ENCODE results near the gene BLM.
"Not testable (repeated sequence)": the region's sequence is repeated elsewhere in the genome, so short reads cannot be mapped to it uniquely, and the experiment has no call there.

The BLM gene

GRCh38 chr15:90840157-90840855 lies 123.2 kb downstream of the BLM start:
- DNase-seq (ENCODE audit: low read depth) = no peak
- H3K4me1 ChIP-seq (ENCODE audit: control insufficient read depth, insufficient read depth, low read length) = peaks cover 6% of the 10 kb centered on the region
- H3K9me3 ChIP-seq (ENCODE audit: control insufficient read depth, low read length) = no peaks in the 10 kb centered on the region
- H3K9ac ChIP-seq (ENCODE audit: low read length) = no peak overlapping the region
- H3K4me3 ChIP-seq (ENCODE audit: low read length) = no peak overlapping the region
- H3K36me3 ChIP-seq (ENCODE audit: control insufficient read depth, insufficient read depth, low read length, severe bottlenecking) = no peaks in the 10 kb centered on the region
- H3K27me3 ChIP-seq (replicated peaks; ENCODE audit: control insufficient read depth, insufficient read depth, low read length) = peaks cover 4% of the 10 kb centered on the region

DNA sequence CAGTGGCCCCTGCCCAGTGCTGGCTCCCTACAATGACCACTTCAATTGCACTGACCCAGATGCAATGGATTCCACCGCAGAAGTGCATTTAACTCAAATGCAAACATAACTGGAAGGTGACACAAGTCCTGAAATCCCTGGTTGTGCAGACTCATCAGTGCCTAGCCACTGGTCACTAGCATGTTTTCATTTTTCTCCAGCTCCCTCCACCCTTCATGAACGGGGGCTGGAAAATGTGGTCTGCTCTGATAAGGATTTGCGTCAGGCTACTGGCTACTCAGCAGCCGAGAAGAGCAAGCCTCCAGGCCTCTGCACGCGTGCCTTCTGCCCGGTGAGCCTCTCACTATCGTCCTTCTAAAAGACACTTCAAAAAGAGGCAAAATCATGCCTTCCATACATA lies 123.8 kb downstream of the BLM start:
- peaks cover 9% of the 10 kb centered on the region for H3K4me1 ChIP-seq (ENCODE audit: control insufficient read depth, insufficient read depth, low read length)
- H3K27me3 ChIP-seq (replicated peaks; ENCODE audit: control insufficient read depth, insufficient read depth, low read length) = peaks cover 4% of the 10 kb centered on the region
- H3K9me3 ChIP-seq (ENCODE audit: control insufficient read depth, low read length) = no peaks in the 10 kb centered on the region
- no peak for DNase-seq (ENCODE audit: low read depth)
- H3K36me3 ChIP-seq (ENCODE audit: control insufficient read depth, insufficient read depth, low read length, severe bottlenecking) = no peaks in the 10 kb centered on the region
- no peak overlapping the region for H3K4me3 ChIP-seq (ENCODE audit: low read length)
- H3K9ac ChIP-seq (ENCODE audit: low read length) = no peak overlapping the region

DNA sequence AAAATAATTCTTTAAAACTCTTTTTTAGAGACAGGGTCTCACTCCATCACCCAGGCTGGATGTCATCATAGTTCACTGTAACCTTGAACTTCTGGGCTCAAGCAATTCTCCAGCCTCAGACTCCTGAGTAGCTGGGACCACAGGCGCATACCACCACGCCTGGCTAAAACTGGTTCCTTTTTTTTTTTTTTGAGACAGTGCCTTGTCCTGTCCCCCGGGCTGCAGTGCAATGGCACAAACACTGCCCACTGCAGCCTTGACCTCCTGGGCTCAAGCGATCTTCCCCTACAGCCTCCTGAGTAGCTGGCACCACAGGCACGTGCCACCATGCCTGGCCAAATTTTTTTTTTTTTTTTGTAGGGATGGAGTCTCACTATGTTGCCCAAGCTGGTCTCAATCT lies 127.5 kb downstream of the BLM start:
- peaks cover 7% of the 10 kb centered on the region for H3K4me1 ChIP-seq (ENCODE audit: control insufficient read depth, insufficient read depth, low read length)
- H3K36me3 ChIP-seq (ENCODE audit: control insufficient read depth, insufficient read depth, low read length, severe bottlenecking) = no peaks in the 10 kb centered on the region
- H3K9me3 ChIP-seq (ENCODE audit: control insufficient read depth, low read length) = no peaks in the 10 kb centered on the region
- no peak for DNase-seq (ENCODE audit: low read depth)
- H3K4me3 ChIP-seq (ENCODE audit: low read length) = no peak overlapping the region
- H3K27me3 ChIP-seq (replicated peaks; ENCODE audit: control insufficient read depth, insufficient read depth, low read length) = peaks cover 4% of the 10 kb centered on the region
- no peak overlapping the region for H3K9ac ChIP-seq (ENCODE audit: low read length)

DNA sequence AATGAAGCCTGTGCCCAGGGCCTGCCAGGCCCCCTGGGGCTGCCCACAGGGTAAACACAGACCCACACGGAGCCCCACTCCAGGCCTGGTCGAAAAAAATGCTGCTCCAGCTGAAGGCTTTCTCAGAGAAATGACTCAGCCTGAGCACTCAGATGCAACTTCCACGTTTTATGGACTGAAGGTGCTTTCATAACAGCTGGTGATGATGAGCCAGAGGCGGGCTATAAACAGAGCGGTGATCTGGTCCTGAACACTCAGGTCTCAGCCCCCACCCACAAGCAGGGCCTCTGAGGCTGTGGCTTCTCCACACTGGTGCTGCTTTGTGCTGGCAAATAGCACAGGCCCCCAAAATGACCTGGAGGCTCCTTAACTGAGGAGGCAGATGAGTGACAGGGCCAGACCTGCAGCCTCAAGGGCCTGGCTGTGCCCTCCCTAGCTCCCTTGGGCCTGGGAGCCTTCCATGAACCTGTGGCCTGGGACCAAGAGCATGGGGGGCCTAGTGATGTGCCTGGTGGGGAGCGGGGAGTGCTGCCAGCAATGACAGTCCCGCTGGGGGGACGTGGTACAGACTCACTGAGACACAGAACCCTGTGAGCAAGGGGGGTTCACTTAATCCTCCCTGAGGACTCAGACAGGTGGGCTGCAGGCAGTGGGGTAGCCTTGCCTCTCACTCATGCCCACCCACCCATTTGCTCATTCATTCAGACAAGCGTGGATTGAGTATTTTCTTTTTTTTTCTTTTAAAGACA lies 128.2 kb downstream of the BLM start:
- Histone ChIP-seq H3K27me3 (replicated peaks; ENCODE audit: control insufficient read depth, insufficient read depth, low read length) (peaks cover 4% of the 10 kb centered on the region), H3K9me3 (ENCODE audit: control insufficient read depth, low read length) (no peaks in the 10 kb centered on the region), H3K9ac (ENCODE audit: low read length) (no peak overlapping the region), H3K4me3 (ENCODE audit: low read length) (no peak overlapping the region), H3K4me1 (ENCODE audit: control insufficient read depth, insufficient read depth, low read length) (peaks cover 7% of the 10 kb centered on the region), H3K36me3 (ENCODE audit: control insufficient read depth, insufficient read depth, low read length, severe bottlenecking) (no peaks in the 10 kb centered on the region)
- peak; percentile 77 for DNase-seq (ENCODE audit: low read depth)

DNA sequence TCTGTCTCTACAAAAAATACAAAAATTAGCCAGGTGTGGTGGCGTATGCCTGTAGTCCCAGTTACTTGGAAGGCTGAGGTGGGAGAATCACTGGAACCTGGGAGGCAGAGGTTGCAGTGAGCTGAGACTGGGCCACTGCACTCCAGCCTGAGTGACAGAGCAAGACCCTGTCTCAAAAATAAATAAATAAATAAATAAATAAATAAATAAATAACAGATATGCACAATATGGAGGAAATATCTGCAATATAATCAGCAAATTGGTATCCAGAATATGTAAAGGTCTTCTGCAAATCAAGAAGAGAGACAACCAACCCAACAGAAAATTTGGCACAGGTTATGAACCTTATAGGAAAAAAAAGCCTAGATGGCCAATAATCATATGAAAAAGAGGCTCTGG lies 132.3 kb downstream of the BLM start:
- not testable (repeated sequence) for H3K4me1 ChIP-seq (ENCODE audit: control insufficient read depth, insufficient read depth, low read length); H3K9me3 ChIP-seq (ENCODE audit: control insufficient read depth, low read length); H3K9ac ChIP-seq (ENCODE audit: low read length); DNase-seq (ENCODE audit: low read depth); H3K27me3 ChIP-seq (replicated peaks; ENCODE audit: control insufficient read depth, insufficient read depth, low read length); H3K36me3 ChIP-seq (ENCODE audit: control insufficient read depth, insufficient read depth, low read length, severe bottlenecking); H3K4me3 ChIP-seq (ENCODE audit: low read length)

DNA sequence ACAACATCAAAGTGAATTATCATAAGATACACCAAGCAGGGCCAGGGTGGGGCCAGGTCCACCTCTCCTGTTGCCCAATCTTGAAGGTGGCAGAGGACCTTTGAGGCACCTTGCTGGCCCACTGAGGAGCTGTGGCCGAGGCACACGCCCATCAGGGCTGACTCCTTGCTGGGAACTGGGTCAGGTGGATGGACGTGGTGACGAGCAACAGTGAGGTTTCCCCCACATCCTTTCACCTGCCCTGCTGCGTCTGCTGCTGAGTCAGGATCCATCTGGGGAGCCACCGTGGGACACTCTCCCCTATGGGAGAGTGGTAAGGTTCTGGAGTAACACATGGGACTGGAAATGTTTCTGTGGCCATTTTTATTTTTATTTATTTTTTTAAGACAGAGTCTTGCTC lies 134.0 kb downstream of the BLM start:
- DNase-seq (ENCODE audit: low read depth) = no peak
- H3K4me3 ChIP-seq (ENCODE audit: low read length) = no peak overlapping the region
- H3K9ac ChIP-seq (ENCODE audit: low read length) = no peak overlapping the region
- no peaks in the 10 kb centered on the region for H3K27me3 ChIP-seq (replicated peaks; ENCODE audit: control insufficient read depth, insufficient read depth, low read length)
- H3K4me1 ChIP-seq (ENCODE audit: control insufficient read depth, insufficient read depth, low read length) = no peaks in the 10 kb centered on the region
- no peaks in the 10 kb centered on the region for H3K36me3 ChIP-seq (ENCODE audit: control insufficient read depth, insufficient read depth, low read length, severe bottlenecking)
- no peaks in the 10 kb centered on the region for H3K9me3 ChIP-seq (ENCODE audit: control insufficient read depth, low read length)

DNA sequence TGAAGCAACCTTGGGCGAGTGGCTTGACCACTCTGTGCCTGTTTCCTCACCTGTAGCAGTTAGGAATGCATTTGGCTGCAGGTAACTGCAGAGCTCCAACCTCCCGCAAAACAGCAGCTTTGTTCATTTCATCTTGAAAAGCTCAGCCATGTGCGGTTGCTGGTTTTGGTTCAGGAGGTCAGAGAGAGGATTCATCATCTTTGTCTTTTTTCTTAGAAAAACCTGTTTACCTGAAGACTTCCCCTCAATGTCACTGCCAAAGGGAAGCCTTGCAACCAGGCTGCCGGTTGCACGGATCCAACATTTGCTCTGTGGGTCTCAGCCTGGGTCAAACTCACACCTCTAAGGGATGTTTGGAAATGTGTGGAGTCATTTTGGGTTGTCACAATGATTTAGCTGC lies 134.8 kb downstream of the BLM start:
- Histone ChIP-seq H3K4me3 (ENCODE audit: low read length) (no peak overlapping the region), H3K9me3 (ENCODE audit: control insufficient read depth, low read length) (no peaks in the 10 kb centered on the region), H3K36me3 (ENCODE audit: control insufficient read depth, insufficient read depth, low read length, severe bottlenecking) (no peaks in the 10 kb centered on the region), H3K9ac (ENCODE audit: low read length) (no peak overlapping the region), H3K27me3 (replicated peaks; ENCODE audit: control insufficient read depth, insufficient read depth, low read length) (no peaks in the 10 kb centered on the region), H3K4me1 (ENCODE audit: control insufficient read depth, insufficient read depth, low read length) (no peaks in the 10 kb centered on the region)
- no peak for DNase-seq (ENCODE audit: low read depth)

DNA sequence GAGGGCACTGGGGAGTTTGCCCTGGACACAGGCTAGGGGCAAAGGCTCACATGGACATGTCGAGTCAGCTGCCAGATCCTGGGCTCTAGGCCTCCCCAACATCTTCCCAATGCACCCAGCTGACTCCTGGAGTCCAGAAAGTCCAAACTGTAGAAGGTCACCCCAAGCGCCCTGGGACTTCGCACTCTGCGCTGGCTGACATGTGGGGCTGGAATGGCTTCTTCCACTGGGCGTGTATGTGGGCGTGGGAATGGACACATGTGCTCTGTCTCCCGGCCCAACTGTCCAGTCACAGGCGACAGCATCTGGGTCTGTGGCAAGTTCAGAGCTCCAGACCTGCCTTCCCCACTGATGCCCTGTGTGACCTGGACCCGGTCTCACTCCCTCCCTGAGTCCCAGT lies 138.0 kb downstream of the BLM start:
- Histone ChIP-seq H3K4me1 (ENCODE audit: control insufficient read depth, insufficient read depth, low read length) (peaks cover 8% of the 10 kb centered on the region), H3K4me3 (ENCODE audit: low read length) (no peak overlapping the region), H3K27me3 (replicated peaks; ENCODE audit: control insufficient read depth, insufficient read depth, low read length) (no peaks in the 10 kb centered on the region), H3K9me3 (ENCODE audit: control insufficient read depth, low read length) (no peaks in the 10 kb centered on the region), H3K9ac (ENCODE audit: low read length) (no peak overlapping the region), H3K36me3 (ENCODE audit: control insufficient read depth, insufficient read depth, low read length, severe bottlenecking) (no peaks in the 10 kb centered on the region)
- DNase-seq (ENCODE audit: low read depth) = no peak

DNA sequence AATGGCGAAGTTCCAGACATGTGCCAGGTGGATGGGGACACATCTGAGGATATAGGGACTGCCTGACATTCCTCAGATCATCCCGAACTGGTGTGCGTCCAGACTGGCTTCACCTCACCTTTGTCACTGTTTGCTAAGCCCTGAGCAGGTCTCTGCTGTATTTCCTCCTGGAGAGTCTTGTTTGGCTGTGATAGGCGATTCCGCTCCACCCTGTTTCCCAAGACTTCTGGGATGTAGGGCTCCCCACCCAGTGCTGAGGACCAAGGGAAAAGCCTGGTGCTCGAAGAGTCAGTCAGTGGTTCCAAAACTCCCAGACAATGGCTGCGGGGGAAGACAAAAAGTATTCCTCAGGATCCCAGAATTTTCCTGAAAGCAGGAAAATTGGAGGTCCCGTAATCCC lies 140.2 kb downstream of the BLM start:
- Histone ChIP-seq H3K4me1 (ENCODE audit: control insufficient read depth, insufficient read depth, low read length) (peaks cover 8% of the 10 kb centered on the region), H3K36me3 (ENCODE audit: control insufficient read depth, insufficient read depth, low read length, severe bottlenecking) (no peaks in the 10 kb centered on the region), H3K9me3 (ENCODE audit: control insufficient read depth, low read length) (no peaks in the 10 kb centered on the region), H3K27me3 (replicated peaks; ENCODE audit: control insufficient read depth, insufficient read depth, low read length) (no peaks in the 10 kb centered on the region), H3K9ac (ENCODE audit: low read length) (no peak overlapping the region), H3K4me3 (ENCODE audit: low read length) (no peak overlapping the region)
- DNase-seq (ENCODE audit: low read depth) = no peak

DNA sequence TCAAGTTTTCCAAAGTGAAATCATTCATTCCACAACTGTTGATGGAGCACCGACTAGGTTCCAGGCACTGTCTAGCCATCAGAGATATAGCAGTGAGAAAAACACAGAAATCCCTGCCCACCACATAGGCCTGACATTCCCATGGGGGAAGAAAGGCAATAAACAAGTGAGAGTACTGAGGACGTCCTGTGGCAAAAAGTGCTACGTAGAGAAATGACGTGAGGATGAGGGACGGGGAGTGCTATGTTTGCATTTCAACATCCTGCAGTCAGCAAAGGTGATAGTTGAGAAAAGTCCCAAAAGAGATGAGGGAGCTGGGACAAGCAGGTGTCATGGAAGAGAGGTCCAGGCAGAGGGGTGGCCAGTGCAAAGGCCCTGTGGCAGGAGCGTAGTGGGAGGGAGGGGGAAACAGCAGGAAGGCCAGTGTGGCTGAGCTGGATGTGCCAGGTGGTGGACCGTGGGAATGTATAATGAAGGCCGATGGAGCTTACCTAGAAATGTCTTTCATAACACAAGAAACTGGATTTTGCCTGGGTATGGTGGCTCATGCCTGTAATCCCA lies 140.8 kb downstream of the BLM start:
- H3K9me3 ChIP-seq (ENCODE audit: control insufficient read depth, low read length) = no peaks in the 10 kb centered on the region
- DNase-seq (ENCODE audit: low read depth) = no peak

GRCh38 chr15:90859234-90860131 lies 142.3 kb downstream of the BLM start:
- Histone ChIP-seq H3K9me3 (ENCODE audit: control insufficient read depth, low read length) (no peaks in the 10 kb centered on the region), H3K27me3 (replicated peaks; ENCODE audit: control insufficient read depth, insufficient read depth, low read length) (no peaks in the 10 kb centered on the region), H3K4me3 (ENCODE audit: low read length) (no peak overlapping the region), H3K36me3 (ENCODE audit: control insufficient read depth, insufficient read depth, low read length, severe bottlenecking) (no peaks in the 10 kb centered on the region), H3K9ac (ENCODE audit: low read length) (no peak overlapping the region), H3K4me1 (ENCODE audit: control insufficient read depth, insufficient read depth, low read length) (peaks cover 25% of the 10 kb centered on the region)
- DNase-seq (ENCODE audit: low read depth) = no peak

More for the DNA sequence above, 140.8 kb downstream of the BLM start:
- Histone ChIP-seq H3K9ac (ENCODE audit: low read length) (no peak overlapping the region), H3K27me3 (replicated peaks; ENCODE audit: control insufficient read depth, insufficient read depth, low read length) (no peaks in the 10 kb centered on the region), H3K36me3 (ENCODE audit: control insufficient read depth, insufficient read depth, low read length, severe bottlenecking) (no peaks in the 10 kb centered on the region), H3K4me3 (ENCODE audit: low read length) (no peak overlapping the region), H3K4me1 (ENCODE audit: control insufficient read depth, insufficient read depth, low read length) (peaks cover 12% of the 10 kb centered on the region)
